ENCODE measurements around the gene FNDC1.
"Not testable (repeated sequence)": the region's sequence is repeated elsewhere in the genome, so short reads cannot be mapped to it uniquely, and the experiment has no call there.

Gene FNDC1

GRCh38 chr6:159254186-159254585, 85.0 kb downstream of the FNDC1 start:
- DNase-seq (ENCODE audit: low read depth in 3 of 3, low spot score in 1 of 3), result no peak

- DNase-seq (ENCODE audit: low read depth in 3 of 3, low spot score in 1 of 3), result no peak
These were observed 86.3 kb downstream of the FNDC1 start for GRCh38 chr6:159255434-159255951.

- no peak for DNase-seq (ENCODE audit: low read depth in 3 of 3, low spot score in 1 of 3)
These were observed 86.9 kb downstream of the FNDC1 start for GRCh38 chr6:159256128-159256527.

- DNase-seq (ENCODE audit: low read depth in 3 of 3, low spot score in 1 of 3), result no peak
These were observed 88.6 kb downstream of the FNDC1 start for GRCh38 chr6:159257846-159258245.

- DNase-seq (ENCODE audit: low read depth in 3 of 3, low spot score in 1 of 3), result no peak
These were observed 90.4 kb downstream of the FNDC1 start for GRCh38 chr6:159259441-159260125.

GRCh38 chr6:159260208-159260607, 91.0 kb downstream of the FNDC1 start:
- DNase-seq (ENCODE audit: low read depth in 3 of 3, low spot score in 1 of 3), result no peak

GRCh38 chr6:159261995-159262394, 92.8 kb downstream of the FNDC1 start:
- no peak for DNase-seq (ENCODE audit: low read depth in 3 of 3, low spot score in 1 of 3)

- no peak for DNase-seq (ENCODE audit: low read depth in 3 of 3, low spot score in 1 of 3)
These were observed 93.4 kb downstream of the FNDC1 start for GRCh38 chr6:159262586-159262985.

- DNase-seq (ENCODE audit: low read depth in 3 of 3, low spot score in 1 of 3), result no peak
These were observed 98.0 kb downstream of the FNDC1 start for GRCh38 chr6:159267165-159267564.

- DNase-seq (ENCODE audit: low read depth in 3 of 3, low spot score in 1 of 3), result no peak
These were observed 99.3 kb downstream of the FNDC1 start for GRCh38 chr6:159268511-159268910.

GRCh38 chr6:159271257-159271656, 102.1 kb downstream of the FNDC1 start:
- DNase-seq (ENCODE audit: low read depth in 3 of 3, low spot score in 1 of 3), result no peak

- no peak for DNase-seq (ENCODE audit: low read depth in 3 of 3, low spot score in 1 of 3)
These were observed 109.4 kb downstream of the FNDC1 start for GRCh38 chr6:159278626-159279025.

GRCh38 chr6:159279790-159280277, 110.6 kb downstream of the FNDC1 start:
- DNase-seq (ENCODE audit: low read depth in 3 of 3, low spot score in 1 of 3), result no peak

GRCh38 chr6:159282421-159282820, 113.2 kb downstream of the FNDC1 start:
- no peak for DNase-seq (ENCODE audit: low read depth in 3 of 3, low spot score in 1 of 3)

GRCh38 chr6:159284661-159285060, 115.5 kb downstream of the FNDC1 start:
- not testable (repeated sequence) for DNase-seq (ENCODE audit: low read depth in 3 of 3, low spot score in 1 of 3)

- no peak for DNase-seq (ENCODE audit: low read depth in 3 of 3, low spot score in 1 of 3)
These were observed 129.6 kb downstream of the FNDC1 start for GRCh38 chr6:159298840-159299239.

- no peak for DNase-seq (ENCODE audit: low read depth in 3 of 3, low spot score in 1 of 3)
These were observed 130.4 kb downstream of the FNDC1 start for GRCh38 chr6:159299566-159299965.

GRCh38 chr6:159301277-159301676, 132.1 kb downstream of the FNDC1 start:
- DNase-seq (ENCODE audit: low read depth in 3 of 3, low spot score in 1 of 3), result no peak

- no peak for DNase-seq (ENCODE audit: low read depth in 3 of 3, low spot score in 1 of 3)
These were observed 132.8 kb downstream of the FNDC1 start for GRCh38 chr6:159301810-159302593.

GRCh38 chr6:159302594-159302992, 133.4 kb downstream of the FNDC1 start:
- no peak for DNase-seq (ENCODE audit: low read depth in 3 of 3, low spot score in 1 of 3)

GRCh38 chr6:159303159-159303558, 134.0 kb downstream of the FNDC1 start:
- DNase-seq (ENCODE audit: low read depth in 3 of 3, low spot score in 1 of 3), result no peak

GRCh38 chr6:159303784-159304183, 134.6 kb downstream of the FNDC1 start:
- DNase-seq (ENCODE audit: low read depth in 3 of 3, low spot score in 1 of 3), result no peak

All from stimulated activated CD4-positive, alpha-beta T cell treated with anti-CD3 and anti-CD28 coated beads, TNF-alpha, amount 100 ng/mL, for 1 hour (primary cell).